ENCODE measurements around the gene ASB2. TPM values are rescaled to one million over a fixed set of nuclear protein-coding genes. Genes with fewer than 3 reads are reported as not detected.

Gene ASB2
- polyA plus RNA-seq, 1 donor from 2014 or later: 0.26 TPM

- H3K79me2 ChIP-seq (replicated peaks; ENCODE audit: insufficient read depth, low read length): no peaks in the 10 kb centered on the region
- no peaks in the 10 kb centered on the region for H3K27me3 ChIP-seq (ENCODE audit: insufficient read depth, low read depth, low read length)
- TF ChIP-seq CTCF (IDR thresholded peaks at IDR 0.05; ENCODE audit: poor library complexity, severe bottlenecking): no peak
- no peak for TF ChIP-seq POLR2AphosphoS5 (IDR thresholded peaks at IDR 0.05)
- TF ChIP-seq REST (IDR thresholded peaks at IDR 0.05; ENCODE audit: borderline replicate concordance): no peak
- no peak for TF ChIP-seq EP300 (conservative IDR thresholded peaks at IDR 0.05; ENCODE audit: poor library complexity, severe bottlenecking)
- TF ChIP-seq TAF1 (IDR thresholded peaks at IDR 0.05; ENCODE audit: low read depth): no peak
- no peak for TF ChIP-seq EZH2 (IDR thresholded peaks at IDR 0.05; ENCODE audit: borderline replicate concordance, insufficient read depth, low read length, poor library complexity, severe bottlenecking)
- TF ChIP-seq MXI1 (conservative IDR thresholded peaks at IDR 0.05; ENCODE audit: poor library complexity, severe bottlenecking): no peak
- no peak for TF ChIP-seq RAD21 (conservative IDR thresholded peaks at IDR 0.05)
- TF ChIP-seq SMC3 (conservative IDR thresholded peaks at IDR 0.05; ENCODE audit: poor library complexity): no peak
- H3F3A ChIP-seq (ENCODE audit: insufficient read depth, low read length, poor library complexity, severe bottlenecking): no peaks in the 10 kb centered on the region
- no peak overlapping the region for H3K27ac ChIP-seq (ENCODE audit: low read length)
- H3K4me3 ChIP-seq (ENCODE audit: low read length): no peak overlapping the region
- no peaks in the 10 kb centered on the region for H3K36me3 ChIP-seq (ENCODE audit: insufficient read depth, low read length)
- H3K4me2 ChIP-seq (ENCODE audit: low read length): no peak overlapping the region
- no peaks in the 10 kb centered on the region for H4K20me1 ChIP-seq (ENCODE audit: insufficient read depth)
- H2AFZ ChIP-seq (ENCODE audit: low read depth, low read length): no peak overlapping the region
- H3K9ac ChIP-seq (ENCODE audit: low read length): no peak overlapping the region
- no peaks in the 10 kb centered on the region for H3K9me3 ChIP-seq (ENCODE audit: low read length)
- H3K9me2 ChIP-seq (ENCODE audit: insufficient read depth, low read length): no peaks in the 10 kb centered on the region
Observed at GRCh38 chr14:93903342-93904184, 72.8 kb downstream of the ASB2 start.

DNA sequence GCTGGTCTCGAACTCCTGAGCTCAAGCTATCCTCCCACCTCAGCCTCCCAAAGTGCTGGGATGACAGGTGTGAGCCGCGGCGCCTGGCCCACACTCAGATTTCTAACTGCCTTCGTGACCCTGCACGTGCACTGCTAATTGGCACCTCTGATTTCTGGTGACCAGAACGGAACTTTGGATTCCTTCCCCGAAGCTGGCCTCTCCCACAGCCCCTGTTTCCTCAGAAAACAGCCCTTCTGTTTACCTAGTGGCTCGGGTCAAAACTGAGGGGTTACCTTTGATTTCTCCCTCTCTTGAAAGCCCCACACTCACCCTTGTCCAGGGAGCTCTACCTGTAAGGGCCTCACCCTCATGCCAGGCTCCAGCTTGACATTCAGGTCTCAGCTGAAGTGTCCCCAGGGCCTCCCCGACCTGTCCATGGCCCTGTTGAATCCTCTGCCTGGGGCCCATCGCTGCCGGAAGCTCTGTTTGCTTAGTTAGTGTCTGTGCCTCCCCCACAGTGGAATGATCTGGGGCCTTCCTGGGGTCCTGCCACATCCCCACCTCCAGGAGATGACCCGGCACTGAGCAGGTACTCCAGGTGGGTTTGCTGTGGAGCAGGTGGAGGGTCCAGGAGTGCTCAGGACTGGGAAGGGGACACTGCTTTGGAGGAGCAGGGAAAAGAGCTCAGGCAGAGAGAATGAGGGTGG is 73.6 kb downstream of the ASB2 start:
- Histone ChIP-seq H3K4me3 (ENCODE audit: low read length) (no peak overlapping the region), H3K4me2 (ENCODE audit: low read length) (no peak overlapping the region), H2AFZ (ENCODE audit: low read depth, low read length) (no peak overlapping the region), H3K9me2 (ENCODE audit: insufficient read depth, low read length) (no peaks in the 10 kb centered on the region), H3K9me3 (ENCODE audit: low read length) (no peaks in the 10 kb centered on the region), H3K27ac (ENCODE audit: low read length) (no peak overlapping the region), H4K20me1 (ENCODE audit: insufficient read depth) (no peaks in the 10 kb centered on the region), H3K36me3 (ENCODE audit: insufficient read depth, low read length) (no peaks in the 10 kb centered on the region), H3K27me3 (ENCODE audit: insufficient read depth, low read depth, low read length) (no peaks in the 10 kb centered on the region), H3F3A (ENCODE audit: insufficient read depth, low read length, poor library complexity, severe bottlenecking) (no peaks in the 10 kb centered on the region), H3K9ac (ENCODE audit: low read length) (no peak overlapping the region), H3K79me2 (replicated peaks; ENCODE audit: insufficient read depth, low read length) (no peaks in the 10 kb centered on the region)
- TF ChIP-seq MXI1 (conservative IDR thresholded peaks at IDR 0.05; ENCODE audit: poor library complexity, severe bottlenecking) (no peak), REST (IDR thresholded peaks at IDR 0.05; ENCODE audit: borderline replicate concordance) (no peak), SMC3 (conservative IDR thresholded peaks at IDR 0.05; ENCODE audit: poor library complexity) (no peak), POLR2AphosphoS5 (IDR thresholded peaks at IDR 0.05) (no peak), EZH2 (IDR thresholded peaks at IDR 0.05; ENCODE audit: borderline replicate concordance, insufficient read depth, low read length, poor library complexity, severe bottlenecking) (no peak), RAD21 (conservative IDR thresholded peaks at IDR 0.05) (no peak), CTCF (IDR thresholded peaks at IDR 0.05; ENCODE audit: poor library complexity, severe bottlenecking) (no peak), EP300 (conservative IDR thresholded peaks at IDR 0.05; ENCODE audit: poor library complexity, severe bottlenecking) (no peak), TAF1 (IDR thresholded peaks at IDR 0.05; ENCODE audit: low read depth) (no peak)
